Measurements from ENCODE around the gene MEF2A.

DNA sequence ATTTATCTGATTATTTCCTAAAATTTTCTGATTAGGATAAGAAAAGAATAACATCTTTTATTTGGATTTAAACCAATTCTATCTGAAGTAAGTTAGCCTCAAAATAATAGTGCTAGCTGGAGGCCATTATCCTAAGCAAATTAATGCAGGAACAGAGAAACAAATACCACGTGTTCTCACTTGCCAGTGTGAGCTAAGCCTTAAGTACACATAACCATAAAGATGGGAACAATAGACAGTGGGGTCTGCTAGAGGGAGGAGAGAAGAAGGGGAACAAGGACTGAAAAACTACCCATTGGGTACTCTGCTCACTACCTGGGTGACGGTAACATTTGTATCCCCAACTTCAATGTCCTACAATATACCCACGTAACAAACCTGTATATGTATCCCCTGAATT, 198.7 kb downstream of the MEF2A start:
- TF ChIP-seq CTCF (IDR thresholded peaks at IDR 0.05): no peak
- TF ChIP-seq EZH2 (IDR thresholded peaks at IDR 0.05; ENCODE audit: borderline replicate concordance, insufficient read depth, low read depth, low read length, poor library complexity, severe bottlenecking): no peak
